ENCODE data around the gene PTPRG. TPM values are rescaled to one million over a fixed set of nuclear protein-coding genes. Genes with fewer than 3 reads are reported as not detected.

PTPRG gene
- total and polyA plus RNA-seq, 11 donors: 8.0 to 48.5 (median 35.4) TPM

GRCh38 chr3:61991706-61992105 lies 430.3 kb downstream of the PTPRG start:
- peaks cover 0 to 6% (median 0%) of the 10 kb centered on the region in 9 donors for H3K36me3 ChIP-seq
- H3K4me3 ChIP-seq: no peak overlapping the region
- ATAC-seq: peak in 2 of 4 donors; percentile 41 to 91
- no peaks in the 10 kb centered on the region for H3K27me3 ChIP-seq
- DNase-seq: no peak
- intact Hi-C loops (cut with DNase I): no loop called here
- WGBS, 4 donors: 50 to 73% (median 58%) methylated on average over 8 of the region's 8 CpGs
- TF ChIP-seq, protein P1, sequence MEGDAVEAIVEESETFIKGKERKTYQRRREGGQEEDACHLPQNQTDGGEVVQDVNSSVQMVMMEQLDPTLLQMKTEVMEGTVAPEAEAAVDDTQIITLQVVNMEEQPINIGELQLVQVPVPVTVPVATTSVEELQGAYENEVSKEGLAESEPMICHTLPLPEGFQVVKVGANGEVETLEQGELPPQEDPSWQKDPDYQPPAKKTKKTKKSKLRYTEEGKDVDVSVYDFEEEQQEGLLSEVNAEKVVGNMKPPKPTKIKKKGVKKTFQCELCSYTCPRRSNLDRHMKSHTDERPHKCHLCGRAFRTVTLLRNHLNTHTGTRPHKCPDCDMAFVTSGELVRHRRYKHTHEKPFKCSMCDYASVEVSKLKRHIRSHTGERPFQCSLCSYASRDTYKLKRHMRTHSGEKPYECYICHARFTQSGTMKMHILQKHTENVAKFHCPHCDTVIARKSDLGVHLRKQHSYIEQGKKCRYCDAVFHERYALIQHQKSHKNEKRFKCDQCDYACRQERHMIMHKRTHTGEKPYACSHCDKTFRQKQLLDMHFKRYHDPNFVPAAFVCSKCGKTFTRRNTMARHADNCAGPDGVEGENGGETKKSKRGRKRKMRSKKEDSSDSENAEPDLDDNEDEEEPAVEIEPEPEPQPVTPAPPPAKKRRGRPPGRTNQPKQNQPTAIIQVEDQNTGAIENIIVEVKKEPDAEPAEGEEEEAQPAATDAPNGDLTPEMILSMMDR (IDR thresholded peaks at IDR 0.05): no peak
- no peak for TF ChIP-seq POLR2A (IDR thresholded peaks at IDR 0.05)
- H3K4me1 ChIP-seq: peaks cover 0 to 30% (median 10%) of the 10 kb centered on the region in 12 donors
- H3K9me3 ChIP-seq: no peaks in the 10 kb centered on the region
- no peak overlapping the region for H3K27ac ChIP-seq

GRCh38 chr3:61996366-61996765 lies 435.0 kb downstream of the PTPRG start:
- intact Hi-C loops (cut with DNase I): no loop called here
- TF ChIP-seq POLR2A (IDR thresholded peaks at IDR 0.05): no peak
- TF ChIP-seq, protein P1 (IDR thresholded peaks at IDR 0.05): no peak
- no peak for DNase-seq
- WGBS, 4 donors: 42 to 76% (median 49%) methylated on average over 1 of the region's 1 CpG
- H3K27ac ChIP-seq: no peak overlapping the region
- no peak overlapping the region for H3K4me3 ChIP-seq
- peak in 1 of 4 donors; percentile 33 for ATAC-seq
- no peaks in the 10 kb centered on the region for H3K27me3 ChIP-seq
- H3K4me1 ChIP-seq: peaks cover 0 to 32% (median 6%) of the 10 kb centered on the region in 12 donors
- H3K36me3 ChIP-seq: peaks cover 0 to 3% (median 0%) of the 10 kb centered on the region in 9 donors
- H3K9me3 ChIP-seq: no peaks in the 10 kb centered on the region

GRCh38 chr3:61997101-61997500 lies 435.7 kb downstream of the PTPRG start:
- peaks cover 0 to 32% (median 6%) of the 10 kb centered on the region in 12 donors for H3K4me1 ChIP-seq
- ATAC-seq: peak; percentile 28 to 58 (median 31)
- 53 to 63% (median 59%) methylated on average over 4 of the region's 4 CpGs for WGBS, 4 donors
- no peak for TF ChIP-seq POLR2A (IDR thresholded peaks at IDR 0.05)
- TF ChIP-seq, protein P1 (IDR thresholded peaks at IDR 0.05): no peak
- H3K36me3 ChIP-seq: peaks cover 0 to 3% (median 0%) of the 10 kb centered on the region in 9 donors
- H3K27me3 ChIP-seq: no peaks in the 10 kb centered on the region
- no peak overlapping the region for H3K27ac ChIP-seq
- H3K4me3 ChIP-seq: no peak overlapping the region
- DNase-seq: no peak
- no peaks in the 10 kb centered on the region for H3K9me3 ChIP-seq
- intact Hi-C loops (cut with DNase I): no loop called here

DNA sequence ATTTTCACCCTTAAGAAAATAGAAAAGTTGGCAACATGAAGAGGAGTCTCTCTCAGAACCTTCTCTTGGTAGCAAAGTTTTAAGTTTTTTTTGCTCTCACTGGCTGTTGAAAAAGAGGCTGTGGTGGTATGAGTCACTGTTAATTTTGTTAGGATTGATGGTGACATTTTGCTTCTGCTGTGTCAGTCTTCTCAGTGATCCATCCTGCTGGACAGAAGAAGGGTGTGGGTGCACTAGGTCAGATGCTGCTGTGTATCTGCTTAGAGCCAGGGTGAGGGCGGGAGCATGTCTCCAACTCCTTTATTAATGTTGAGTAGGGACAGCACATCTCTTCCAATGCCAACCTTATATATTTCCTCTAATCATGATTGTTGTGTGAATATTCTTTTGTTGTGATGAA lies 442.5 kb downstream of the PTPRG start:
- intact Hi-C loops (cut with DNase I): no loop called here
- TF ChIP-seq, protein P1 (IDR thresholded peaks at IDR 0.05): no peak
- TF ChIP-seq POLR2A (IDR thresholded peaks at IDR 0.05): no peak
- 92 to 100% (median 96%) methylated on average over 1 of the region's 1 CpG for WGBS, 4 donors
- no peak overlapping the region for H3K27ac ChIP-seq
- no peaks in the 10 kb centered on the region for H3K9me3 ChIP-seq
- DNase-seq (no peak), ATAC-seq (no peak)
- no peaks in the 10 kb centered on the region for H3K27me3 ChIP-seq
- H3K4me1 ChIP-seq: peaks cover 0 to 15% (median 2%) of the 10 kb centered on the region in 12 donors
- H3K36me3 ChIP-seq: peaks cover 0 to 21% (median 10%) of the 10 kb centered on the region in 9 donors
- no peak overlapping the region for H3K4me3 ChIP-seq
